Measurements from ENCODE around the gene MTCH2. TPM values are rescaled to one million over a fixed set of nuclear protein-coding genes. Genes with fewer than 3 reads are reported as not detected.

MTCH2 gene
- total RNA-seq, 1 donor from 2014 or later: 111 TPM

DNA sequence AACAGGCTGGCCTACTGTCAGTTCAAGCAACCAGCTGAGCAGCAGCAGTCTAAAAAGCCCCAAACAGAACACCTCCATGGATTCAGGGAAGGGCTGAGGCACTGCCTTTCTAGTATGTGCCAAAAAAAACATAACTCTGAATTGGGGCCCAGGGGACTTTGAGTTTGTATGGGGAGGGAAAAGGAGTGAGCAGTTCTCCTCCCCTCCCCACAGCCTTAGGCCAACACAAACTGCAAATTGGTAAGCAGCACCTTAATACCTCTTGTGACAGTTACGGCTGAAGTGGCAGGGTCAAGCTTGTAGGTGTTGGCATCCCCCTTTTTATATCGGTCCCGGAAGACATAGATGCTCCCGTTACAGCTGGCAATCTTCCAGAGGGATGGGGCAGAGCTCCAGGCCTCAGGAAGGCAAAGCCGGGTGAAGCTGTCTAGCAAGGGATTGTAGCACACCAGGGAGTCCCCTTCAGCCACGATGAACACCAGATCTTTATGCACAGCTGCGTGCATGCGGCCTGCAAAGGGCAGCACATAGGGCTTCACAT is 69.6 kb downstream of the MTCH2 start:
- intact Hi-C loops (cut with DNase I): no loop called here
- peak; percentile 28 for ATAC-seq (ENCODE audit: poor library complexity)
- DNase-seq: no peak

- DNase-seq (no peak), ATAC-seq (ENCODE audit: poor library complexity) (no peak)
- intact Hi-C loops (cut with DNase I): no loop called here
Measured at GRCh38 chr11:47571895-47572294, 70.5 kb downstream of the MTCH2 start.

DNA sequence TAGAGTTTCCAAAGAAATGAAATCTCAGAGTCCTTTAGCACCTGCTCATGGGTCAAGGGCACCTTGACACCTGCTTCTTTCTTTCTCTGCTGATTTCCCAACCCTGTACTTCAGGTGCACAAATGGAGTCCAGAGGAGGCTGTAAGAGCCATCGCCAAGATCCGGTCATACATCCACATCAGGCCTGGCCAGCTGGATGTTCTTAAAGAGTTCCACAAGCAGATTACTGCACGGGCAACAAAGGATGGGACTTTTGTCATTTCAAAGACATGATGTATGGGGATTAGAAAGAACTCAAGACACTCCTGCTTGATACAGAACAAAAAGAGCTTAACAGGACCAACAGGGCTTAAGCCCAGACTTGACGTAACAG is 71.0 kb downstream of the MTCH2 start:
- intact Hi-C loops (cut with DNase I): no loop called here
- ATAC-seq (ENCODE audit: poor library complexity) (no peak), DNase-seq (no peak)

DNA sequence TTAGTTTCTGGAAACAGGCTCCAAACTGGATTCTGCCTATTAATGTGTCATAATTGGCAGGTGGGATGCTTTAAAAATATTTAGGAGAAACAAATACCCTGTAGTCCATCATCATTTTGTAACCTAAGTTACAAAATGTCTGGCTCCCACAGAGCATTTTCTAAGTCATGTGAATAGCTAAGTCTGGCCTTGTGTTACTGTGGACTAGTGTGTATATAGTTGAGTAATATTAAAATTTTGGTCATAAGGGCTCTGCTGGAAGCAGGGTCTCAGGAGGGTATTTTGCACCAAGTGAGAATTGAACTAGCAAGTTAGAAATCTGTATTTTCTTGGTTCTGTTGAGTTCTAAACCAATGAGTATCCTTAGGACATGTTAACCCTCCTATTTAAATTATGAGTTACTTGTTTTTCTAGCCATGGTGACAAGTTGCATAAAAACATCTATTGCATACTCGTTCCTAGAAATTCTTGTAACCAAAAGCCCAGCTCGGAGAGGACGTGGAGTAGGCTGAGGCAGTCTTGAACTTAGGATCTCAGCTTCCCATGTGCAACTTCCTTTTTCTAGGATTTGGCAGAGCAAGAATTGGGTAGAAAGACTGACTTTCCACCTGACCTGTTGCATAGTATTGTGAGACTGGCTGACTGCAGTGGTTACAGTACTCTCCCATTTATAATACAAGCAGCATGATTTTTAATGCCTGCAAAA is 71.6 kb downstream of the MTCH2 start:
- intact Hi-C loops (cut with DNase I): no loop called here
- DNase-seq (no peak), ATAC-seq (ENCODE audit: poor library complexity) (no peak)

GRCh38 chr11:47569646-47570045 is 72.7 kb downstream of the MTCH2 start:
- no peak for ATAC-seq (ENCODE audit: poor library complexity)
- intact Hi-C loops (cut with DNase I): no loop called here
- no peak for DNase-seq

Other genes starting within 250 kb of the MTCH2 start
- gene SLC39A13, start 234.0 kb downstream of the MTCH2 start, total RNA-seq: 34.5 TPM
- gene PSMC3, start 216.1 kb downstream of the MTCH2 start, total RNA-seq: 166 TPM
- 6.7 TPM for gene RAPSN, start 193.4 kb downstream of the MTCH2 start, total RNA-seq
- 97.4 TPM for gene CELF1, start 89.4 kb downstream of the MTCH2 start, total RNA-seq
- 20.9 TPM for gene PTPMT1, start 77.0 kb downstream of the MTCH2 start, total RNA-seq
- 12.9 TPM for gene KBTBD4, start 63.6 kb downstream of the MTCH2 start, total RNA-seq
- gene NDUFS3, start 63.5 kb downstream of the MTCH2 start, total RNA-seq: 350 TPM
- not detected for gene FAM180B, start 55.9 kb downstream of the MTCH2 start, total RNA-seq
- gene C1QTNF4, start 48.1 kb downstream of the MTCH2 start, total RNA-seq: 0.48 TPM
- 0.35 TPM for gene AGBL2, start 72.8 kb upstream of the MTCH2 start, total RNA-seq
- gene FNBP4, start 124.8 kb upstream of the MTCH2 start, total RNA-seq: 41.0 TPM
- 14.5 TPM for gene NUP160, start 205.8 kb upstream of the MTCH2 start, total RNA-seq

All from Right ventricle myocardium superior (tissue), 1 donor.